Adipose tissue (tissue), 3 donors: ENCODE results near the gene MYBPHL. TPM values are rescaled to one million over a fixed set of nuclear protein-coding genes. Genes with fewer than 3 reads are reported as not detected.

ENCODE experiments used
- H3K27ac ChIP-seq: one replicate; pipeline ENCODE4 v1.5.1; 2013; ENCODE audit warnings: low read depth, low read length
- WGBS, 3 donors: extraction: QIAGEN DNeasy Blood & Tissue Kit; methylation state at CpG; one replicate each; pipeline ENCODE4 v1.1.7; 2013; 5-methylcytosine and 5-hydroxymethylcytosine counted together
- polyA plus RNA-seq, 3 donors: library from polyadenylated mRNA; stranded (reverse); fragments of 200-250 nt; gene quantifications; one replicate each; pipeline ENCODE4 v1.2.3, GENCODE V29; 2013
- donor health status: healthy with polysubstance abuse.
- donor health status: Bipolar disorder and iron deficiency.
- donor health status: healthy.

Gene MYBPHL
- polyA plus RNA-seq, 3 donors = 0.06 to 0.34 (median 0.19) TPM

DNA sequence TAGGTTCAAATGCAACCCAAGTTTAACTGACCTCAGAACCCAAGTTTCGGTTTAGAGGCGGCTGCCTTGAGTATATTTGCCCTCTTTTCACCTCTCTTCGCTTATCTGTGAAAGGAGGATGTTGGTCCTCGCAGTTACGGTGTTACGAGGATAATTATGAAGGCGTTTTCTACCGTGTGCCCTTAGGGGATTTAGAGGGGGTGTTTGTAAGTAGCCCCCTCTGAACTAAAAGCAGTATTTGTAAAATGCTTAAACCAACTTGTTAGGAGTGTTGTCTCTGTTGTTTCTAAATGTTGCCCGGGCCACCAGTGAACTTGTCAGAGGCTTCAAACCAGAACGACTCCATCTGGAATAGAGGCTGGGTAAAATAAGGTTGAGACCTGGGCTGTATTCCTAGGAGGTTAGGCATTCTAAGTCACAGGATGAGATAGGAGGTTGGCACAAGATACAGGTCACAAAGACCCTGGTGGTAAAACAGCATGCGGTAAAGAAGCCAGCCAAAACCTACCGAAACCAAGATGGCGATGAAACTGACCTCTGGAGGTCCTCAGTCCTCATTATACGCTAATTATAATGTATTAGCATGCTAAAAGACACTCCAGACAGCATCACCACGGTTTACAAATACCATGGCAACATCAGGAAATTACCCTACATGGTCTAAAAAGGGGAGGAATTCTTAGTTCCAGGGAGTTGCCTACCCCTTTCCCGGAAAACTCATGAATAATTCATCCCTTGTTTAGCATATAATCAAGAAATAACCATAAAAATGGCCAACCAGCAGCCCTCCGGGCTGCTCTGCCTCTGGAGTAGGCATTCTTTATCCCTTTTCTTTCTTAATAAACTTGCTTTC is 22.8 kb downstream of the MYBPHL start:
- 43 to 51% (median 46%) methylated on average over 17 of the region's 17 CpGs for WGBS, 3 donors
- H3K27ac ChIP-seq = no peak overlapping the region

- 0 to 1% (median 1%) methylated on average over 55 to 56 of the region's 56 CpGs for WGBS, 3 donors
- no peak within 1 kb of the TSS for H3K27ac ChIP-seq
These were observed 23.7 kb downstream of the MYBPHL start, which contains the start of gene PSRC1 for GRCh38 chr1:109282952-109283747. Gene PSRC1 (minus strand): TSS chr1:109283145.

DNA sequence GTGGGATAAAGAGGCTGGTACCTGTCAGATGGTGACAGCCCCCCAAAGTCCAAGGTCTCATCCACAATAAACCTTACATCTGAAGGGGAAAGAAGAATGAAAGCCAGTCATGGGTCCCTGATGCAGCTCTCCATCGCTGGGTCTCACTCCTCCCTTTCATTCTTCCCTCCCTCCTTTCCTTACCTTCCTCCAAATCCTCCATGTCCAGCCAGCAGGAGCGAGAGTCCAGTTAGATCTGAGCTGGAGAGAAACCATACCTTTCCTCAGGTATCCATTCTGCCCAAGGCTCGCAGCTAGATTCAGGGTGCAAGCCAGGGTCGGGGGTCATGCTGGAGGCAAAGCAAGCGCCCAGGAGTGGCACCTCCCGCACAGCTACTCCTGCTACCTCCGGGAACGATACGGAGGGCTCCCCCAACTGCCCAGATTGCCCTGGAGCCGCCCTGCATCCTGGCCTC is 24.3 kb downstream of the MYBPHL start:
- 12 to 24% (median 20%) methylated on average over 6 to 10 of the region's 10 CpGs for WGBS, 3 donors
- H3K27ac ChIP-seq = no peak overlapping the region

GRCh38 chr1:109281680-109282496 is 24.9 kb downstream of the MYBPHL start:
- no peak overlapping the region for H3K27ac ChIP-seq
- 56 to 71% (median 64%) methylated on average over 28 of the region's 28 CpGs for WGBS, 3 donors

DNA sequence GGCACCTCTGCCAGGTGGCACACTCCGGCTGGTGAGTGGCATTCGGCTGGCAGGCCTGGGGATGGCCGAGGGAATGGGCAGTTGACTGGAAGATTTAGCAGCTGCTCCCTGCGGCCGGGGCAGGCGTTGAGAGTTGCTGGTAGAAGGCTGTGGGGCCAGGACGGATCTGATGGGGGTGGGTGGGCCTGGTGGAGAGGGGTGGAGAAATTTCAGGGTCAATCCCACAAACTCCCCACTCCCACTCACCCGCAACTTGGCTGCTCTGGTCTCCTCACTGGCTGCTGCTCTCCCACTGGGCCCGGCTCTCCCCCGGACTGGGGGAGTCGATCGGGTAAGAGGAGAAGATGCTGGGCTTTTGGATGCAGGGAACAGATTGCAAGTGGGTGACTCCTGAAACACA is 25.9 kb downstream of the MYBPHL start:
- WGBS, 3 donors = 80 to 92% (median 89%) methylated on average over 12 of the region's 12 CpGs

GRCh38 chr1:109279615-109280278 is 27.1 kb downstream of the MYBPHL start:
- WGBS, 3 donors = 82 to 86% (median 86%) methylated on average over 5 of the region's 5 CpGs
- H3K27ac ChIP-seq = no peak overlapping the region

More for the DNA sequence above, 25.9 kb downstream of the MYBPHL start:
- no peak overlapping the region for H3K27ac ChIP-seq

GRCh38 chr1:109277434-109278204 is 29.2 kb downstream of the MYBPHL start:
- H3K27ac ChIP-seq = no peak overlapping the region
- WGBS, 3 donors = 51 to 73% (median 71%) methylated on average over 7 of the region's 7 CpGs

- WGBS, 3 donors = 55 to 68% (median 63%) methylated on average over 9 of the region's 9 CpGs
- H3K27ac ChIP-seq = no peak overlapping the region
These were observed 31.0 kb downstream of the MYBPHL start for GRCh38 chr1:109275706-109276345.

DNA sequence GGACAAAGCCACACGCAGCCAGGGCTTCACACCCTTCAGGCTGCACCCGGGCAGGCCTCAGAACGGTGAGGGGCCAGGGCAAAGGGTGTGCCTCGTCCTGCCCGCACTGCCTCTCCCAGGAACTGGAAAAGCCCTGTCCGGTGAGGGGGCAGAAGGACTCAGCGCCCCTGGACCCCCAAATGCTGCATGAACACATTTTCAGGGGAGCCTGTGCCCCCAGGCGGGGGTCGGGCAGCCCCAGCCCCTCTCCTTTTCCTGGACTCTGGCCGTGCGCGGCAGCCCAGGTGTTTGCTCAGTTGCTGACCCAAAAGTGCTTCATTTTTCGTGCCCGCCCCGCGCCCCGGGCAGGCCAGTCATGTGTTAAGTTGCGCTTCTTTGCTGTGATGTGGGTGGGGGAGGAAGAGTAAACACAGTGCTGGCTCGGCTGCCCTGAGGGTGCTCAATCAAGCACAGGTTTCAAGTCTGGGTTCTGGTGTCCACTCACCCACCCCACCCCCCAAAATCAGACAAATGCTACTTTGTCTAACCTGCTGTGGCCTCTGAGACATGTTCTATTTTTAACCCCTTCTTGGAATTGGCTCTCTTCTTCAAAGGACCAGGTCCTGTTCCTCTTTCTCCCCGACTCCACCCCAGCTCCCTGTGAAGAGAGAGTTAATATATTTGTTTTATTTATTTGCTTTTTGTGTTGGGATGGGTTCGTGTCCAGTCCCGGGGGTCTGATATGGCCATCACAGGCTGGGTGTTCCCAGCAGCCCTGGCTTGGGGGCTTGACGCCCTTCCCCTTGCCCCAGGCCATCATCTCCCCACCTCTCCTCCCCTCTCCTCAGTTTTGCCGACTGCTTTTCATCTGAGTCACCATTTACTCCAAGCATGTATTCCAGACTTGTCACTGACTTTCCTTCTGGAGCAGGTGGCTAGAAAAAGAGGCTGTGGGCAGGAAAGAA is 32.0 kb downstream of the MYBPHL start:
- H3K27ac ChIP-seq = no peak overlapping the region
- WGBS, 3 donors = 28 to 68% (median 49%) methylated on average over 22 to 24 of the region's 24 CpGs

DNA sequence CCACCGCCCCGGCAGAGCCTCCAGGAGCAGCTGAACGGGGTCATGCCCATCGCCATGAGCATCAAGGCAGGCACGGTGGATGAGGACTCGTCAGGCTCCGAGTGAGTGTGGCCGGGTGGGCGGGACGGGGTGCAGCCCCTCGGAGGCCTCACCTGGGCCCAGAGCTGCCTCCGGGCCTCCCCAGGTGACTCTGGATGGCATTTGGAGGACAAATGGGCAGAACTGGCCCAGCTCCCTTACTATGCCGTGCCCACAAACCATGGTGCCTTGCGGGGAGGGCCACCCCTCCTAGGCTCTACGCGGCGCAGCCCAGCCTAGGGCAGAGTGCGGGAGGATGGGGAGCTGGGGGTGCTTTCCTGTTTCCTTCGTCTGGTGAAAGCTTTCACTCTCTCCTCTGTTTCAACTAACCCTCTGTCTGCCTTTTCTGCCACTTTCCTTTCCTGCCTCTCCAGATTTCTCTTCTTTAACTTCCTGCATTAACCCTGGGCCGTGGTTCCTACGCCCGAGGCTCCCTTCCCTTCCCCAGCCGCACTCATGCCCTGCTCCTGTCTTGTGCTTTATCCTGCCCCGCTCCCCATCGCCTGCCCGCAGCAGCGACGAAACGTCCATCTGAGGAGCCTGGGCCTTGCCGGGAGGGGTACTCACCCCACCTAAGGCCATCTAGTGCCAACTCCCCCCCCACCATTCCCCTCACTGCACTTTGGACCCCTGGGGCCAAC is 33.1 kb downstream of the MYBPHL start:
- no peak overlapping the region for H3K27ac ChIP-seq
- 71 to 82% (median 74%) methylated on average over 26 to 30 of the region's 30 CpGs for WGBS, 3 donors

GRCh38 chr1:109272831-109273547 is 33.8 kb downstream of the MYBPHL start:
- H3K27ac ChIP-seq = no peak overlapping the region
- WGBS, 3 donors = 84 to 90% (median 87%) methylated on average over 13 to 16 of the region's 16 CpGs

- no peak overlapping the region for H3K27ac ChIP-seq
- 78 to 88% (median 80%) methylated on average over 12 to 13 of the region's 13 CpGs for WGBS, 3 donors
These were observed 34.6 kb downstream of the MYBPHL start for GRCh38 chr1:109272021-109272799.

DNA sequence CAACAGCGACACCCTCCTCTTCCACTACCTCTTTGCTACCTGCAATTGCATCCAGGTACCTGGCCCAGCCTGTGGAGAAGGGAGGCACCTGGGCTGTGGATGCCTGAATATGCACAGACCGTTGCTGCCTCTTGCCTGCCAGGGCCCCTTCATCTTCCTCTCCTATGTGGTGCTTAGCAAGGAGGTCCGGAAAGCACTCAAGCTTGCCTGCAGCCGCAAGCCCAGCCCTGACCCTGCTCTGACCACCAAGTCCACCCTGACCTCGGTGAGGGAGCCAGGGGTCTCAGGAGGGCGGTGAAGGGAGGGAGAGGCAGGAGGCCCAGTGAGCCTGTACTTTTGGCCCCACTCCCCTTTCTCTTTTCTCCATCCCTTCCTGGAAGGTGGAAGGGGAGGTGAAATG is 35.4 kb downstream of the MYBPHL start:
- no peak overlapping the region for H3K27ac ChIP-seq
- 84 to 89% (median 86%) methylated on average over 6 of the region's 6 CpGs for WGBS, 3 donors
